Panc1 (cell line): ENCODE measurements around the gene BRAT1. TPM values are rescaled to one million over a fixed set of nuclear protein-coding genes. Genes with fewer than 3 reads are reported as not detected.

Experiments
- ATAC-seq: fragments of 200-7000 bp; cut with Tn5 transposase; 2 replicates; pipeline ENCODE4 v1.9.1; 2020; ENCODE audit warnings: mild to moderate bottlenecking, moderate library complexity
- BruUV-seq: library from RNA; stranded (reverse); fragments of 400-500 nt; replicated peaks from 2 replicates; lab custom pipeline; 2021; lab: Mats Ljungman, UMichigan
- CTCF ChIA-PET: fragments of 300-600 bp; sonication (Branson Sonifier 250); formaldehyde crosslinking; loops from one replicate; lab custom pipeline; 2022; ENCODE audit warnings: antibody characterized with exemption; lab: Charles Lee
- POLR2A ChIA-PET: fragments of 300-600 bp; sonication (Branson Sonifier 250); formaldehyde crosslinking; loops from one replicate; lab custom pipeline; 2022; ENCODE audit warnings: antibody characterized with exemption; lab: Charles Lee
- DNase-seq: peaks from one replicate; pipeline ENCODE4 v3.0.0-alpha.2; 2010; ENCODE audit warnings: low read depth, low spot score
- H3K27ac ChIP-seq: 2 replicates; pipeline ENCODE4 v1.5.1; 2011; ENCODE audit warnings: mild to moderate bottlenecking, low read length, inconsistent platforms
- H3K27me3 ChIP-seq: fragments of 200-500 bp; sonication (Bioruptor generic); 2 replicates; pipeline ENCODE4 v1.6.0; 2014; ENCODE audit warnings: low read length, inconsistent platforms; ENCODE audit not compliant: control insufficient read depth, insufficient read depth
- H3K36me3 ChIP-seq: fragments of 200-500 bp; sonication (Bioruptor generic); 2 replicates; pipeline ENCODE4 v1.5.1; 2014; ENCODE audit warnings: inconsistent platforms, mild to moderate bottlenecking, low read length, moderate library complexity; ENCODE audit not compliant: control insufficient read depth, insufficient read depth
- H3K4me1 ChIP-seq: 2 replicates; pipeline ENCODE4 v1.5.1; 2011; ENCODE audit warnings: inconsistent platforms, mild to moderate bottlenecking, low read length, moderate library complexity; ENCODE audit not compliant: control insufficient read depth, insufficient read depth
- H3K4me3 ChIP-seq, 2 experiments: 2 replicates each; pipeline ENCODE4 v1.5.1; 2011 to 2012; ENCODE audit warnings: low read depth in 2 of 2, low read length in 2 of 2, mild to moderate bottlenecking in 2 of 2, inconsistent platforms in 1 of 2, moderate library complexity in 1 of 2
- H3K9me3 ChIP-seq: fragments of 200-500 bp; sonication (Bioruptor generic); 2 replicates; pipeline ENCODE4 v1.5.1; 2014; ENCODE audit warnings: low read depth, mild to moderate bottlenecking, inconsistent platforms, low read length, moderate library complexity; ENCODE audit not compliant: control insufficient read depth, insufficient read depth
- CTCF ChIP-seq: fragments of 450-650 bp; IDR thresholded peaks from 2 replicates; pipeline ENCODE4 v1.5.1; 2017; ENCODE audit warnings: mild to moderate bottlenecking
- POLR2AphosphoS5 ChIP-seq: IDR thresholded peaks from 2 replicates; pipeline ENCODE4 v1.6.1; 2012; ENCODE audit warnings: mild to moderate bottlenecking, low read depth, low read length, moderate library complexity
- REST ChIP-seq, 2 experiments: IDR thresholded peaks; 2 replicates each; pipeline ENCODE4 v1.6.1; 2011 to 2012; ENCODE audit warnings: low read depth in 2 of 2, control low read depth in 1 of 2, low read length in 1 of 2, mild to moderate bottlenecking in 1 of 2, moderate library complexity in 1 of 2; ENCODE audit not compliant: insufficient read depth in 1 of 2
- SIN3A ChIP-seq: IDR thresholded peaks from 2 replicates; pipeline ENCODE4 v1.6.1; 2012; ENCODE audit warnings: low read depth, mild to moderate bottlenecking, low read length, moderate library complexity, borderline replicate concordance; ENCODE audit not compliant: insufficient read depth
- TCF7L2 ChIP-seq: IDR thresholded peaks from 2 replicates; pipeline ENCODE4 v1.6.1; 2011; ENCODE audit warnings: mild to moderate bottlenecking, low read depth, low read length, inconsistent platforms
- in situ Hi-C: cut with HindIII; loops from 2 replicates; pipeline ENCODE4 v1.10.0; 2016; ENCODE audit warnings: low sequenced_read_pairs, low pct_unique_long_range_greater_than_20kb
- intact Hi-C: fragments of 100-400 bp; cut with micrococcal nuclease; formaldehyde crosslinking; loops from one replicate; pipeline ENCODE4 v1.10.0; 2022; ENCODE audit not compliant: unreplicated experiment
- total RNA-seq: library from RNA; stranded (reverse); gene quantifications from one replicate; pipeline ENCODE4 v1.2.1, GENCODE V29; 2021; ENCODE audit not compliant: unreplicated experiment

BRAT1 gene
- total RNA-seq, 1 experiment from 2014 or later = 76.9 TPM

GRCh38 chr7:2505401-2505800 is 49.9 kb downstream of the BRAT1 start:
- H3K9me3 ChIP-seq = no peaks in the 10 kb centered on the region
- ChIA-PET CTCF (no interaction called here), POLR2A (no interaction called here)
- no peak overlapping the region for H3K4me3 ChIP-seq
- no TSS peak for BruUV-seq
- H3K36me3 ChIP-seq = no peaks in the 10 kb centered on the region
- no peak for TF ChIP-seq SIN3A
- no peak for TF ChIP-seq TCF7L2
- TF ChIP-seq POLR2AphosphoS5 = no peak
- TF ChIP-seq CTCF = no peak
- TF ChIP-seq REST (IDR thresholded peaks at IDR 0.05; ENCODE audit: insufficient read depth in 1 of 2, low read depth in 2 of 2, low read length in 1 of 2) = no peak
- H3K4me1 ChIP-seq = peaks cover 11% of the 10 kb centered on the region
- ATAC-seq (no peak), DNase-seq (no peak)
- in situ Hi-C loops = no loop called here
- H3K27ac ChIP-seq = no peak overlapping the region
- no peaks in the 10 kb centered on the region for H3K27me3 ChIP-seq
- intact Hi-C loops = no loop called here

- ChIA-PET POLR2A (no interaction called here), CTCF (no interaction called here)
- Histone ChIP-seq H3K27me3 (no peaks in the 10 kb centered on the region), H3K36me3 (no peaks in the 10 kb centered on the region), H3K4me1 (peaks cover 10% of the 10 kb centered on the region), H3K4me3 (no peak overlapping the region), H3K9me3 (no peaks in the 10 kb centered on the region), H3K27ac (no peak overlapping the region)
- BruUV-seq = no TSS peak
- intact Hi-C loops (no loop called here), in situ Hi-C loops (no loop called here)
- TF ChIP-seq REST (IDR thresholded peaks at IDR 0.05; ENCODE audit: insufficient read depth in 1 of 2, low read depth in 2 of 2, low read length in 1 of 2) = no peak
- no peak for TF ChIP-seq TCF7L2
- no peak for TF ChIP-seq SIN3A
- no peak for TF ChIP-seq POLR2AphosphoS5
- TF ChIP-seq CTCF = no peak
- DNase-seq (no peak), ATAC-seq (no peak)
Measured at GRCh38 chr7:2504889-2505375, 50.4 kb downstream of the BRAT1 start.
